ENCODE results near the gene KDM4D. TPM values are rescaled to one million over a fixed set of nuclear protein-coding genes. Genes with fewer than 3 reads are reported as not detected.

The KDM4D gene
- total and polyA plus RNA-seq, 2 of the 8 experiments (the other 6 are each of a cell fraction or from before 2014, with no cell fraction given) = 1.5 to 4.5 TPM

- FAIRE-seq (no peak), DNase-seq (ENCODE audit: low read depth in 1 of 2, low spot score in 2 of 2) (no peak)
- Histone ChIP-seq H2AFZ (ENCODE audit: low read length) (no peak overlapping the region), H3K23ac (ENCODE audit: insufficient read length) (no peak overlapping the region), H3K4me2 (ENCODE audit: insufficient read depth in 1 of 2, low read depth in 2 of 2, low read length in 2 of 2) (no peak overlapping the region), H3K56ac (replicated peaks; ENCODE audit: insufficient read length, low read depth, low read length) (no peak overlapping the region), H4K5ac (ENCODE audit: insufficient read length, low read depth, low read length) (no peak overlapping the region), H3K9me3 (ENCODE audit: insufficient read depth in 2 of 2, low read depth in 1 of 2, low read length in 1 of 2) (no peaks in the 10 kb centered on the region), H3K4ac (replicated peaks; ENCODE audit: insufficient read length, low read depth, low read length) (no peak overlapping the region), H4K8ac (ENCODE audit: extremely low read depth, insufficient read depth, low read length) (no peak overlapping the region), H2AK5ac (ENCODE audit: low read depth, low read length) (no peak overlapping the region), H3K79me2 (ENCODE audit: control insufficient read depth in 1 of 2, insufficient read depth in 2 of 2, low read length in 2 of 2) (no peaks in the 10 kb centered on the region), H3K23me2 (ENCODE audit: low read depth, low read length) (no peaks in the 10 kb centered on the region), H2BK15ac (ENCODE audit: low read length) (no peak overlapping the region), H2BK5ac (ENCODE audit: low read depth, low read length) (no peak overlapping the region), H3K18ac (ENCODE audit: extremely low read depth, low read length) (no peak overlapping the region), H2BK120ac (replicated peaks; ENCODE audit: low read depth, low read length) (no peak overlapping the region), H3K27me3 (replicated peaks in 1 of 4; ENCODE audit: control insufficient read depth in 3 of 4, extremely low read depth in 1 of 4, insufficient read depth in 3 of 4, low read length in 3 of 4) (no peaks in the 10 kb centered on the region), H2BK20ac (ENCODE audit: low read length) (no peak overlapping the region), H3K9ac (replicated peaks in 1 of 4; ENCODE audit: extremely low read depth in 1 of 4, low read depth in 3 of 4, low read length in 3 of 4) (no peak overlapping the region), H3K4me3 (ENCODE audit: extremely low read depth in 1 of 4, insufficient read depth in 2 of 4, low read depth in 3 of 4, low read length in 4 of 4) (no peak overlapping the region), H3K14ac (ENCODE audit: insufficient read length) (no peak overlapping the region), H4K91ac (replicated peaks; ENCODE audit: insufficient read length, low read length) (no peak overlapping the region), H4K20me1 (replicated peaks in 1 of 2; ENCODE audit: control insufficient read depth in 1 of 2, insufficient read depth in 2 of 2, low read length in 2 of 2) (no peaks in the 10 kb centered on the region), H3K79me1 (ENCODE audit: low read depth, low read length) (no peaks in the 10 kb centered on the region), H3K27ac (ENCODE audit: low read depth, low read length) (no peak overlapping the region), H2BK12ac (ENCODE audit: low read depth, low read length) (no peak overlapping the region), H3K36me3 (ENCODE audit: control insufficient read depth in 2 of 4, insufficient read depth in 4 of 4, low read length in 3 of 4) (peaks cover 0 to 8% (median 0%) of the 10 kb centered on the region in 4 experiments; a peak in 5 of 8 replicates), H3K4me1 (replicated peaks in 1 of 4; ENCODE audit: control insufficient read depth in 3 of 4, insufficient read depth in 4 of 4, low read length in 3 of 4) (no peaks in the 10 kb centered on the region)
- no peak for TF ChIP-seq SRF (IDR thresholded peaks at IDR 0.05; ENCODE audit: low read depth, low read length)
- no peak for TF ChIP-seq SIX5 (IDR thresholded peaks at IDR 0.05; ENCODE audit: low read depth, low read length)
- no peak for TF ChIP-seq USF2 (IDR thresholded peaks at IDR 0.05; ENCODE audit: low read length)
- no peak for TF ChIP-seq SIN3A (conservative IDR thresholded peaks at IDR 0.05 in 1 of 2, IDR thresholded peaks at IDR 0.05 in 1 of 2; ENCODE audit: low read depth in 1 of 2, low read length in 2 of 2)
- TF ChIP-seq TAF7 (optimal IDR thresholded peaks at IDR 0.05; ENCODE audit: borderline replicate concordance, low read depth, low read length) = no peak
- no peak for TF ChIP-seq RBBP5 (IDR thresholded peaks at IDR 0.05; ENCODE audit: borderline replicate concordance, low read depth, low read length)
- TF ChIP-seq TCF12 (IDR thresholded peaks at IDR 0.05; ENCODE audit: low read depth, low read length) = no peak
- TF ChIP-seq NRF1 (IDR thresholded peaks at IDR 0.05; ENCODE audit: low read depth, low read length) = no peak
- no peak for TF ChIP-seq CEBPB (IDR thresholded peaks at IDR 0.05; ENCODE audit: low read depth, low read length)
- TF ChIP-seq RAD21 (IDR thresholded peaks at IDR 0.05 in 1 of 2, conservative IDR thresholded peaks at IDR 0.05 in 1 of 2; ENCODE audit: low read depth in 2 of 2, low read length in 2 of 2) = no peak
- TF ChIP-seq JUN (IDR thresholded peaks at IDR 0.05; ENCODE audit: low read depth, low read length) = no peak
- TF ChIP-seq POLR2AphosphoS5 (IDR thresholded peaks at IDR 0.05; ENCODE audit: low read depth, low read length) = no peak
- 54% methylated on average over 4 of the region's 4 CpGs; no CpG with 5 or more reads in 1 of the 2 experiments for WGBS, 2 experiments (ENCODE audit: extremely low coverage in 1 of 2, insufficient coverage in 1 of 2, insufficient read length in 1 of 2, insufficient replicate concordance in 2 of 2, low coverage in 1 of 2, low lambda C conversion rate in 2 of 2, missing lambda C conversion rate in 1 of 2)
- ChIA-PET POLR2A (ENCODE audit: partially characterized antibody) (no interaction called here), CTCF (ENCODE audit: partially characterized antibody) (interaction anchor here (0.8 to 2.6 kb wide), 2 partner anchors 11 to 333 kb away, joined by 3 to 13 read pairs; no protein-coding TSS in a partner anchor)
Observed at GRCh38 chr11:94956963-94957362, 16.5 kb upstream of the KDM4D start.

Measured in H1 (cell line).